Left lung (tissue), 10 donors: ENCODE measurements around the gene CHSY1. TPM values are rescaled to one million over a fixed set of nuclear protein-coding genes. Genes with fewer than 3 reads are reported as not detected.
A peak's percentile ranks its signal among the peaks of the same experiment; 100 is the strongest.

Source experiments
- ATAC-seq: fragments of 200-7000 bp; cut with Tn5 transposase; one replicate; pipeline ENCODE4 v1.9.1; 2020; ENCODE audit warnings: moderate library complexity
- DNase-seq, 4 donors: peaks; one replicate each; pipeline ENCODE4 v3.0.0-alpha.2; 2013 to 2020
- H3K27ac ChIP-seq, 2 donors: fragments of 200-600 bp; sonication (generic) in 1 of 2; one replicate each; pipeline versions ENCODE4 v1.5.0 to v1.8.0; 2020 to 2021
- H3K27me3 ChIP-seq, 2 donors: fragments of 200-600 bp; sonication (generic) in 1 of 2; one replicate each; pipeline versions ENCODE4 v1.5.0 to v1.8.0; 2020 to 2021
- H3K36me3 ChIP-seq, 2 donors: fragments of 200-600 bp; sonication (generic) in 1 of 2; one replicate each; pipeline versions ENCODE4 v1.5.0 to v1.8.0; 2020 to 2021
- H3K4me1 ChIP-seq, 2 donors: fragments of 200-600 bp; one replicate each; pipeline ENCODE4 v1.8.0; 2021
- H3K4me3 ChIP-seq, 2 donors: fragments of 200-600 bp; sonication (generic) in 1 of 2; one replicate each; pipeline versions ENCODE4 v1.5.0 to v1.8.0; 2020 to 2021; ENCODE audit warnings: mild to moderate bottlenecking in 1 of 2
- H3K9me3 ChIP-seq, 2 donors: fragments of 200-600 bp; sonication (generic) in 1 of 2; one replicate each; pipeline versions ENCODE4 v1.5.0 to v1.8.0; 2020 to 2021
- CTCF ChIP-seq, 2 donors: fragments of 200-600 bp; sonication (generic) in 1 of 2; IDR thresholded peaks; one replicate each; pipeline versions ENCODE4 v1.5.0 to v1.8.0; 2021; ENCODE audit warnings: antibody characterized with exemption in 2 of 2
- intact Hi-C, 2 donors: fragments of 100-400 bp; cut with DNase I; formaldehyde crosslinking; loops; one replicate each; pipeline versions ENCODE4 v1.11.2 to v1.14.2; 2022
- polyA plus RNA-seq, 6 donors: library from polyadenylated mRNA; unstranded; fragments of 120-200 nt; gene quantifications; one replicate each; pipeline ENCODE4 v1.2.1, GENCODE V29; 2013; ENCODE audit not compliant: insufficient read length in 6 of 6
- total RNA-seq, 2 donors: library from RNA; stranded (reverse); fragmentation: NEBNext Ultra II Directional; extraction: Animal tissue kit (Norgen Biotek cat#: 25700); gene quantifications; one replicate each; pipeline ENCODE4 v1.2.1, GENCODE V29; 2021
- donor health status: DM: no; HTN: yes; CAD: no.
- donor health status: DM: no; HTN: no; CAD: no.

The CHSY1 gene
- total and polyA plus RNA-seq, 8 donors = 33.3 to 61.5 (median 51.5) TPM

DNA sequence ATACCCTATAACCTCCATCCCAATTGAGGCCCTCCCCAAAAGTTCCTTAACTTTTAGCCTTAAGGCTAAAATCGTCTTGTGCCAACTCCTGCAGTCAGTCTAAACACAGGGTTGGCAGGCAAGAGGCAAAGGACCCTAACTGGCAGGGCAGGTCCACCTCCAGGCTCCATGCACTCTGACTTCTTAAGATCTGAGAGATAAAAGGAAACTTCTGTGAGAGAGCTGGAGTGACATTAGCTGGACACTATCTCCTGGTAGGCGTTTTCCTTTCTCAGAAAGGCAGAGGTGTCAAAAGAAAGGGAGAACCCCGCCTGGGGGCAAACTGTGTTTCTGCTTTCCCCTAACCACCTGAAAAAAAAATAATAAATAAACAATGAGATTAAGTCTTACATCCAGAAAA lies 3.6 kb downstream of the CHSY1 start:
- no peaks in the 10 kb centered on the region for H3K27me3 ChIP-seq
- peaks cover 46 to 85% of the 10 kb centered on the region in 2 donors for H3K4me1 ChIP-seq
- peak overlapping the region in 1 of 2 donors; percentile 20 for H3K27ac ChIP-seq
- no peak for DNase-seq
- TF ChIP-seq CTCF (IDR thresholded peaks at IDR 0.05) = no peak
- H3K36me3 ChIP-seq = no peaks in the 10 kb centered on the region
- H3K4me3 ChIP-seq = no peak overlapping the region
- H3K9me3 ChIP-seq = no peaks in the 10 kb centered on the region
- intact Hi-C loops = loop anchor here in 1 of 2 donors (10.0 kb wide), 1 partner anchor 53 kb away; no protein-coding TSS in a partner anchor
- ATAC-seq = no peak

DNA sequence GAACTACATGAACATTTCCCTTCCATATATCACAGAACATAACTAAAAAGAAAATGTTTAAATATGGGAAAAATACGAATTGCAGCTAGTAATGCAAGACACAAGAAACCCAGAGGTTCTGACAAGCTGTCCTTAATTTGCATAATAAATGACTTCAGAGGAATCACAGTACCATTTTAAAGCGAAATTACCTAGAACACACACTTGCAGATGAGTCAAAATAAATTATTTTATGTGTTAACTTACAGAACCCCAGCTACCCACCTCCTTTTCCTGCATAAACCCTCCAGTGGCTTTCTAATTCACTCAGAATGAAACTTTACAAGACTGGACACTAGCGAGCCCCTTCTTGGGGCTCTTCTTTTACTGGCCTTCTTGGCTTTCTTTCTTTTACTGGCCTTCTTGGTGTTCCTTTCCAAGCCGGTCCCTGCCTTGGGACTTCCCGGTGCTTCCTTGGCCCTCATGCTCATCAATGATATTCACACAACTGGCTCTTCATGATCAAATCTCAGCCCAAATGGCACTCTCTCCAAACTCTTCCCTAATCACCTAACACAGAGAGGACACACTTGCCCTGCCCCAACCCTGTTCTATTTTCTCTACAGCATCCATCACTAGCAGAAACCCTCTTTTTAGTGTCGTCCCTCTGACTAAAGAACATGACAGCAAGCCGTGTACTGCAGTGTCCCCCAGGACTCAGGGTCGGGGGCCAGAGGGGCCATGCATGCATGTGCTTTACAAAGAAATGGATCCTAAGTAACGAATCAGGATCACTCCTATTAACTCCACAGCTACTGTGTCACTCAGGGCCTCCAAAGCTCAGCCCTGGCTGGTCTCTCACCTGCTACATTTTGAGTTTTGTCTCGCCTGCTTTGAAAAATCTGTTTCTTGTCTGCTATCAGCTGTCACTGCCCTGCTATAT lies 4.8 kb downstream of the CHSY1 start:
- ATAC-seq (no peak), DNase-seq (no peak)
- H3K9me3 ChIP-seq = no peaks in the 10 kb centered on the region
- H3K27ac ChIP-seq = peak overlapping the region in 1 of 2 donors; percentile 60
- TF ChIP-seq CTCF (IDR thresholded peaks at IDR 0.05) = no peak
- intact Hi-C loops = loop anchor here in 1 of 2 donors (10.0 kb wide), 1 partner anchor 52 kb away; no protein-coding TSS in a partner anchor
- H3K4me3 ChIP-seq = no peak overlapping the region
- H3K4me1 ChIP-seq = peaks cover 53 to 87% of the 10 kb centered on the region in 2 donors
- no peaks in the 10 kb centered on the region for H3K27me3 ChIP-seq
- no peaks in the 10 kb centered on the region for H3K36me3 ChIP-seq

DNA sequence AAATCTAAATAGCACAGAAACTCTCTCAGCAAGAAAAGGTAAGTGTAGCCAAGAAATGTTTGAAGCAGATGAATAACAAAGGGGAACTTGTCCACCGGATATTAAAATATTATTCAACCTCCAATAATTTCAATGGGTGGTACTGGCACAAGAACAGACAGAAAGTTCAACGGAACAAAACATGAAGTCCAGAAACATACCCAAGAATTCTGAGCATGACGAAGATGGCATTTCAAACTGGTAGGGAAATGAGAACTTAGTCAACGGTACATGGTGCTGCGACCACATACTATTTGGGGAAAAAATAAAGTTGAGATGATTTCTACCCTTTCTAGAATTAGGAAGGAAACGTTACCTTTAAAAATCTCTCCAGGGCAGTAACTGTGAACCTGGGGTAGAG lies 5.5 kb downstream of the CHSY1 start:
- Histone ChIP-seq H3K27ac (peak overlapping the region in 1 of 2 donors; percentile 60), H3K36me3 (no peaks in the 10 kb centered on the region), H3K4me3 (no peak overlapping the region), H3K27me3 (no peaks in the 10 kb centered on the region), H3K9me3 (no peaks in the 10 kb centered on the region), H3K4me1 (peaks cover 58 to 94% of the 10 kb centered on the region in 2 donors)
- DNase-seq (no peak), ATAC-seq (no peak)
- intact Hi-C loops = loop anchor here in 1 of 2 donors (10.0 kb wide), 1 partner anchor 52 kb away; no protein-coding TSS in a partner anchor
- no peak for TF ChIP-seq CTCF (IDR thresholded peaks at IDR 0.05)

DNA sequence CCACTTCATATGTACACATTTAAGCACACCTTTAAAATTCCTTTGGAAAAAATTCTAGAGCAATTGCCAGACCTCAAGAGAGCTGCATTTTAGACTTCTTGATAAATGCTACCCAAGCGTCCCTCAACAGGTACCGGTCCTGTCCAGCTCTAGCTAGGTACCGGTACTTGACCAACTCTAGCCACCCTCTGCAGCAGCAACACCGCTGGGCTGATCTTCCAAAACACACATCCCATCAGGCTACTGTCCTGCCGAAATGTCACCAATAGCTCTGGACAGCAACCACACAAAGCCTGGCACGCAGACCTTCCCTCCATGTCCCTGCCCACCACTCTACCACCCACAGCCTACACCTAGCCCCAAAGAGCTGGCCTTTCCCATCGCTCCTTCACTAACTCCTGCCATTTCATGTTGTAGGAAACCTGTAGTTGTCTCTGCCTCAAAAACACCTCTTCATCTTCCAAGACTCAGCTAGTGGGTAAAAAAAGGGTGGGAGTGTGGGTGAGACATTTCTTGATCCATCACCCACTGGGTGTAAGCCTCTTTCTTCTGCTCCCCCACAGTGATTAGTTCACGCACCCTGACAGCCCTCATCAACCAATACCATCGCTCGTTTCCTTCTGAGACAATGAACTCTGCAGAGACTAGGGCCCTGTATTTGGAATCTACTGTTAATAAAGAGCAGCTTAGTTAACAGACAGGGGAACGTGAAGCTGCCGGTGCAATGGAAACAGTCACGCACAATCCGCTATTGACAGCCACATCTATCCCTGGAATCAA lies 6.8 kb downstream of the CHSY1 start:
- ATAC-seq = no peak
- Histone ChIP-seq H3K4me1 (peaks cover 58 to 100% of the 10 kb centered on the region in 2 donors), H3K36me3 (no peaks in the 10 kb centered on the region), H3K27me3 (no peaks in the 10 kb centered on the region), H3K9me3 (no peaks in the 10 kb centered on the region), H3K4me3 (no peak overlapping the region), H3K27ac (peak overlapping the region in 1 of 2 donors; percentile 85)
- TF ChIP-seq CTCF (IDR thresholded peaks at IDR 0.05) = no peak
- intact Hi-C loops = loop anchor here in 1 of 2 donors (10.0 kb wide), 1 partner anchor 50 kb away; no protein-coding TSS in a partner anchor
- DNase-seq = no peak
